Panc1 (cell line): ENCODE results near the gene BRD1. TPM values are rescaled to one million over a fixed set of nuclear protein-coding genes. Genes with fewer than 3 reads are reported as not detected.

Experiments
- ATAC-seq: fragments of 200-7000 bp; cut with Tn5 transposase; 2 replicates; pipeline ENCODE4 v1.9.1; 2020; ENCODE audit warnings: mild to moderate bottlenecking, moderate library complexity
- BruUV-seq: library from RNA; stranded (reverse); fragments of 400-500 nt; replicated peaks from 2 replicates; lab custom pipeline; 2021; lab: Mats Ljungman, UMichigan
- CTCF ChIA-PET: fragments of 300-600 bp; sonication (Branson Sonifier 250); formaldehyde crosslinking; loops from one replicate; lab custom pipeline; 2022; ENCODE audit warnings: antibody characterized with exemption; lab: Charles Lee
- POLR2A ChIA-PET: fragments of 300-600 bp; sonication (Branson Sonifier 250); formaldehyde crosslinking; loops from one replicate; lab custom pipeline; 2022; ENCODE audit warnings: antibody characterized with exemption; lab: Charles Lee
- DNase-seq: peaks from one replicate; pipeline ENCODE4 v3.0.0-alpha.2; 2010; ENCODE audit warnings: low read depth, low spot score
- H3K27ac ChIP-seq: 2 replicates; pipeline ENCODE4 v1.5.1; 2011; ENCODE audit warnings: mild to moderate bottlenecking, low read length, inconsistent platforms
- H3K27me3 ChIP-seq: fragments of 200-500 bp; sonication (Bioruptor generic); 2 replicates; pipeline ENCODE4 v1.6.0; 2014; ENCODE audit warnings: low read length, inconsistent platforms; ENCODE audit not compliant: control insufficient read depth, insufficient read depth
- H3K36me3 ChIP-seq: fragments of 200-500 bp; sonication (Bioruptor generic); 2 replicates; pipeline ENCODE4 v1.5.1; 2014; ENCODE audit warnings: inconsistent platforms, mild to moderate bottlenecking, low read length, moderate library complexity; ENCODE audit not compliant: control insufficient read depth, insufficient read depth
- H3K4me1 ChIP-seq: 2 replicates; pipeline ENCODE4 v1.5.1; 2011; ENCODE audit warnings: inconsistent platforms, mild to moderate bottlenecking, low read length, moderate library complexity; ENCODE audit not compliant: control insufficient read depth, insufficient read depth
- H3K4me3 ChIP-seq, 2 experiments: 2 replicates each; pipeline ENCODE4 v1.5.1; 2011 to 2012; ENCODE audit warnings: low read depth in 2 of 2, low read length in 2 of 2, mild to moderate bottlenecking in 2 of 2, inconsistent platforms in 1 of 2, moderate library complexity in 1 of 2
- H3K9me3 ChIP-seq: fragments of 200-500 bp; sonication (Bioruptor generic); 2 replicates; pipeline ENCODE4 v1.5.1; 2014; ENCODE audit warnings: low read depth, mild to moderate bottlenecking, inconsistent platforms, low read length, moderate library complexity; ENCODE audit not compliant: control insufficient read depth, insufficient read depth
- POLR2AphosphoS5 ChIP-seq: IDR thresholded peaks from 2 replicates; pipeline ENCODE4 v1.6.1; 2012; ENCODE audit warnings: mild to moderate bottlenecking, low read depth, low read length, moderate library complexity
- SIN3A ChIP-seq: IDR thresholded peaks from 2 replicates; pipeline ENCODE4 v1.6.1; 2012; ENCODE audit warnings: low read depth, mild to moderate bottlenecking, low read length, moderate library complexity, borderline replicate concordance; ENCODE audit not compliant: insufficient read depth
- TCF7L2 ChIP-seq: IDR thresholded peaks from 2 replicates; pipeline ENCODE4 v1.6.1; 2011; ENCODE audit warnings: mild to moderate bottlenecking, low read depth, low read length, inconsistent platforms
- in situ Hi-C: cut with HindIII; loops from 2 replicates; pipeline ENCODE4 v1.10.0; 2016; ENCODE audit warnings: low sequenced_read_pairs, low pct_unique_long_range_greater_than_20kb
- intact Hi-C: fragments of 100-400 bp; cut with micrococcal nuclease; formaldehyde crosslinking; loops from one replicate; pipeline ENCODE4 v1.10.0; 2022; ENCODE audit not compliant: unreplicated experiment
- total RNA-seq: library from RNA; stranded (reverse); gene quantifications from one replicate; pipeline ENCODE4 v1.2.1, GENCODE V29; 2021; ENCODE audit not compliant: unreplicated experiment
- TF ChIP-seq, protein P1 (sequence below): fragments of 450-650 bp; IDR thresholded peaks from 2 replicates; pipeline ENCODE4 v1.5.1; 2017; ENCODE audit warnings: mild to moderate bottlenecking
- TF ChIP-seq, protein P2 (sequence below), 2 experiments: IDR thresholded peaks; 2 replicates each; pipeline ENCODE4 v1.6.1; 2011 to 2012; ENCODE audit warnings: low read depth in 2 of 2, control low read depth in 1 of 2, low read length in 1 of 2, mild to moderate bottlenecking in 1 of 2, moderate library complexity in 1 of 2; ENCODE audit not compliant: insufficient read depth in 1 of 2

BRD1 gene
- total RNA-seq, 1 experiment from 2014 or later = 24.0 TPM

DNA sequence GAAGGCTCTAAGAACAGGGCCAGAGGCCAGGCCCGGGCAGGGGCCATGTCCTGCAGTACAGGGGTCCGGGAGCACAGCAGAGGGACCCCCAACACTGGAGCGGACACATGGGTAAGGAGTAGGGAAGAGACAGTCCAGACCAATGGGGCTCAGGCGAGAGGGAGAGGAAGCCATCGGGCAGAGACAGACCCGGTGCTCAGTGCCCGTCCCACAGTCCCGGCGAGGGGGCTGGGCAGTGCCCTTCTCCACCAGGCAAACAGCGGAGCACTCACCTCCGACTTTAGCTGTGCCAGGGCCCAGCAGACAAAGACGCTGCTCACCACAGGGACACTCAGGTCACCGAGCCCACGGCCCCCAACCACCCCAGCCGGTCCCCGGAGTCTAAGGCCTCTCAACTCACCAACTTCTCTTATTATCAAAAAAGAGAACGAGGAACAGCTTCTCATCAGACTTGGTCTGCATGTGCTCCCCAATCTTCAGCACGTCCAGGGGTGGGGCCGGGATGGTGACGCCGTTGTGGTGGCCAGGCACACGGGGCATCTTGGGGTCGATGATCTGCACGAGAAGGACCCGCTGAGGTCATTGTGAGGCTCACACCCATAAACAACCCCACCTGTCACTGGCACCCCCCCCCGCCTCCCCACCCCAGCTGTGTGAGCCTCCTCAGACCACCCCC lies 52.3 kb downstream of the BRD1 start:
- CTCF ChIA-PET = no interaction called here

DNA sequence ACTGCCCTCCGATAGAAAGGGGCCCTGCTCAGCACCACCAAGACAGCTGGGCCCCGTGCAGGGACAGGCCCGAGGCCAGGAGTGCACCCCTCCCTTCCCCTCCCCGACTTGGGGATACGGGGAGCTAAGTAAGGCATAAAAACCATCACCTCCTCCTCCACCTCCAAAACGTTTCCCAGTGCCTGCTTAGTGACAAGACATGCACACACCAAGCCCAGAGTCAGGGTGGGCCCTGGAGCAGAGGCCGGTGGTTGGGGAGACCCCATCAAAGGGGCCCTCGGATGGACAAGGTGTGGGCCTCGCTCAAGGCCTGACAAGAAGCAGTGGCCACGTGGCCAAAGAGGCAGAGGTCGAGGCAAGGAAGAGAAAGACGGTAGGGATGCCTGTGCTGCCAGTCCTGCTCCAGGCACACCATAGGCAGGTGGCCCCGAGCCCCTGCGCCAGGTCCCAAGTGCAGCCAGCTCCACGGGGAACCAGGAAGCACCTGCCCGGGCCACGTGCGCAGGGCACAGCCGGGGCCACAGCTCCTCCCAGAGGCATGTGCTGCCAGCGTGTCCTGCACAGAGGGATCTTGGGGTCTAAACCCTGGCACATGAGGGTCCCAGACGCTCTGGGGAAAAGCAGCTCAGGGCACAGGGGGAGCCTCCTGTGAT lies 53.0 kb downstream of the BRD1 start:
- ATAC-seq = no peak
- Histone ChIP-seq H3K27me3 (no peaks in the 10 kb centered on the region), H3K27ac (no peak overlapping the region), H3K4me1 (no peaks in the 10 kb centered on the region), H3K9me3 (no peaks in the 10 kb centered on the region), H3K4me3 (no peak overlapping the region), H3K36me3 (peaks cover 4% of the 10 kb centered on the region; the same call in 1 of the 2 replicates)
- no peak for DNase-seq
- ChIA-PET POLR2A (no interaction called here), CTCF (no interaction called here)
- TF ChIP-seq, protein P1, sequence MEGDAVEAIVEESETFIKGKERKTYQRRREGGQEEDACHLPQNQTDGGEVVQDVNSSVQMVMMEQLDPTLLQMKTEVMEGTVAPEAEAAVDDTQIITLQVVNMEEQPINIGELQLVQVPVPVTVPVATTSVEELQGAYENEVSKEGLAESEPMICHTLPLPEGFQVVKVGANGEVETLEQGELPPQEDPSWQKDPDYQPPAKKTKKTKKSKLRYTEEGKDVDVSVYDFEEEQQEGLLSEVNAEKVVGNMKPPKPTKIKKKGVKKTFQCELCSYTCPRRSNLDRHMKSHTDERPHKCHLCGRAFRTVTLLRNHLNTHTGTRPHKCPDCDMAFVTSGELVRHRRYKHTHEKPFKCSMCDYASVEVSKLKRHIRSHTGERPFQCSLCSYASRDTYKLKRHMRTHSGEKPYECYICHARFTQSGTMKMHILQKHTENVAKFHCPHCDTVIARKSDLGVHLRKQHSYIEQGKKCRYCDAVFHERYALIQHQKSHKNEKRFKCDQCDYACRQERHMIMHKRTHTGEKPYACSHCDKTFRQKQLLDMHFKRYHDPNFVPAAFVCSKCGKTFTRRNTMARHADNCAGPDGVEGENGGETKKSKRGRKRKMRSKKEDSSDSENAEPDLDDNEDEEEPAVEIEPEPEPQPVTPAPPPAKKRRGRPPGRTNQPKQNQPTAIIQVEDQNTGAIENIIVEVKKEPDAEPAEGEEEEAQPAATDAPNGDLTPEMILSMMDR = no peak
- TF ChIP-seq, protein P2, sequence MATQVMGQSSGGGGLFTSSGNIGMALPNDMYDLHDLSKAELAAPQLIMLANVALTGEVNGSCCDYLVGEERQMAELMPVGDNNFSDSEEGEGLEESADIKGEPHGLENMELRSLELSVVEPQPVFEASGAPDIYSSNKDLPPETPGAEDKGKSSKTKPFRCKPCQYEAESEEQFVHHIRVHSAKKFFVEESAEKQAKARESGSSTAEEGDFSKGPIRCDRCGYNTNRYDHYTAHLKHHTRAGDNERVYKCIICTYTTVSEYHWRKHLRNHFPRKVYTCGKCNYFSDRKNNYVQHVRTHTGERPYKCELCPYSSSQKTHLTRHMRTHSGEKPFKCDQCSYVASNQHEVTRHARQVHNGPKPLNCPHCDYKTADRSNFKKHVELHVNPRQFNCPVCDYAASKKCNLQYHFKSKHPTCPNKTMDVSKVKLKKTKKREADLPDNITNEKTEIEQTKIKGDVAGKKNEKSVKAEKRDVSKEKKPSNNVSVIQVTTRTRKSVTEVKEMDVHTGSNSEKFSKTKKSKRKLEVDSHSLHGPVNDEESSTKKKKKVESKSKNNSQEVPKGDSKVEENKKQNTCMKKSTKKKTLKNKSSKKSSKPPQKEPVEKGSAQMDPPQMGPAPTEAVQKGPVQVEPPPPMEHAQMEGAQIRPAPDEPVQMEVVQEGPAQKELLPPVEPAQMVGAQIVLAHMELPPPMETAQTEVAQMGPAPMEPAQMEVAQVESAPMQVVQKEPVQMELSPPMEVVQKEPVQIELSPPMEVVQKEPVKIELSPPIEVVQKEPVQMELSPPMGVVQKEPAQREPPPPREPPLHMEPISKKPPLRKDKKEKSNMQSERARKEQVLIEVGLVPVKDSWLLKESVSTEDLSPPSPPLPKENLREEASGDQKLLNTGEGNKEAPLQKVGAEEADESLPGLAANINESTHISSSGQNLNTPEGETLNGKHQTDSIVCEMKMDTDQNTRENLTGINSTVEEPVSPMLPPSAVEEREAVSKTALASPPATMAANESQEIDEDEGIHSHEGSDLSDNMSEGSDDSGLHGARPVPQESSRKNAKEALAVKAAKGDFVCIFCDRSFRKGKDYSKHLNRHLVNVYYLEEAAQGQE (IDR thresholded peaks at IDR 0.05; ENCODE audit: insufficient read depth in 1 of 2, low read depth in 2 of 2, low read length in 1 of 2) = no peak
- no peak for TF ChIP-seq SIN3A
- intact Hi-C loops = no loop called here
- no TSS peak for BruUV-seq
- in situ Hi-C loops = no loop called here

More for the DNA sequence above, 52.3 kb downstream of the BRD1 start:
- in situ Hi-C loops = no loop called here
- Histone ChIP-seq H3K9me3 (no peaks in the 10 kb centered on the region), H3K4me1 (no peaks in the 10 kb centered on the region), H3K27me3 (no peaks in the 10 kb centered on the region), H3K36me3 (peaks cover 4% of the 10 kb centered on the region; the same call in 1 of the 2 replicates), H3K27ac (no peak overlapping the region), H3K4me3 (no peak overlapping the region)
- POLR2A ChIA-PET = no interaction called here
- intact Hi-C loops = no loop called here
- TF ChIP-seq TCF7L2 (no peak), SIN3A (no peak), POLR2AphosphoS5 (no peak)
- TF ChIP-seq, protein P1 = no peak
- TF ChIP-seq, protein P2 (IDR thresholded peaks at IDR 0.05; ENCODE audit: insufficient read depth in 1 of 2, low read depth in 2 of 2, low read length in 1 of 2) = no peak
- no TSS peak for BruUV-seq
- ATAC-seq (no peak), DNase-seq (no peak)
